ENCODE measurements around the gene SLC4A7.

Gene SLC4A7

GRCh38 chr3:27511724-27512422, 27.7 kb upstream of the SLC4A7 start:
- TF ChIP-seq YY1 (IDR thresholded peaks at IDR 0.05; ENCODE audit: low read depth) (no peak), RAD21 (IDR thresholded peaks at IDR 0.05; ENCODE audit: low read depth) (no peak; the same call in 1 of the 2 replicates), EP300 (IDR thresholded peaks at IDR 0.05; ENCODE audit: borderline replicate concordance) (no peak; the same call in 1 of the 2 replicates), ZBTB7A (IDR thresholded peaks at IDR 0.05; ENCODE audit: low read depth) (no peak), FOXM1 (IDR thresholded peaks at IDR 0.05; ENCODE audit: borderline replicate concordance, low read depth) (no peak), CREB1 (IDR thresholded peaks at IDR 0.05; ENCODE audit: low read depth) (no peak), NFIC (IDR thresholded peaks at IDR 0.05) (no peak), CEBPB (IDR thresholded peaks at IDR 0.05) (no peak), TCF12 (IDR thresholded peaks at IDR 0.05; ENCODE audit: low read depth) (no peak), TEAD4 (IDR thresholded peaks at IDR 0.05) (no peak), TAF1 (IDR thresholded peaks at IDR 0.05; ENCODE audit: low read depth) (no peak)
- TF ChIP-seq, protein P1, sequence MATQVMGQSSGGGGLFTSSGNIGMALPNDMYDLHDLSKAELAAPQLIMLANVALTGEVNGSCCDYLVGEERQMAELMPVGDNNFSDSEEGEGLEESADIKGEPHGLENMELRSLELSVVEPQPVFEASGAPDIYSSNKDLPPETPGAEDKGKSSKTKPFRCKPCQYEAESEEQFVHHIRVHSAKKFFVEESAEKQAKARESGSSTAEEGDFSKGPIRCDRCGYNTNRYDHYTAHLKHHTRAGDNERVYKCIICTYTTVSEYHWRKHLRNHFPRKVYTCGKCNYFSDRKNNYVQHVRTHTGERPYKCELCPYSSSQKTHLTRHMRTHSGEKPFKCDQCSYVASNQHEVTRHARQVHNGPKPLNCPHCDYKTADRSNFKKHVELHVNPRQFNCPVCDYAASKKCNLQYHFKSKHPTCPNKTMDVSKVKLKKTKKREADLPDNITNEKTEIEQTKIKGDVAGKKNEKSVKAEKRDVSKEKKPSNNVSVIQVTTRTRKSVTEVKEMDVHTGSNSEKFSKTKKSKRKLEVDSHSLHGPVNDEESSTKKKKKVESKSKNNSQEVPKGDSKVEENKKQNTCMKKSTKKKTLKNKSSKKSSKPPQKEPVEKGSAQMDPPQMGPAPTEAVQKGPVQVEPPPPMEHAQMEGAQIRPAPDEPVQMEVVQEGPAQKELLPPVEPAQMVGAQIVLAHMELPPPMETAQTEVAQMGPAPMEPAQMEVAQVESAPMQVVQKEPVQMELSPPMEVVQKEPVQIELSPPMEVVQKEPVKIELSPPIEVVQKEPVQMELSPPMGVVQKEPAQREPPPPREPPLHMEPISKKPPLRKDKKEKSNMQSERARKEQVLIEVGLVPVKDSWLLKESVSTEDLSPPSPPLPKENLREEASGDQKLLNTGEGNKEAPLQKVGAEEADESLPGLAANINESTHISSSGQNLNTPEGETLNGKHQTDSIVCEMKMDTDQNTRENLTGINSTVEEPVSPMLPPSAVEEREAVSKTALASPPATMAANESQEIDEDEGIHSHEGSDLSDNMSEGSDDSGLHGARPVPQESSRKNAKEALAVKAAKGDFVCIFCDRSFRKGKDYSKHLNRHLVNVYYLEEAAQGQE (IDR thresholded peaks at IDR 0.05; ENCODE audit: low read depth): no peak
- TF ChIP-seq, protein P2, sequence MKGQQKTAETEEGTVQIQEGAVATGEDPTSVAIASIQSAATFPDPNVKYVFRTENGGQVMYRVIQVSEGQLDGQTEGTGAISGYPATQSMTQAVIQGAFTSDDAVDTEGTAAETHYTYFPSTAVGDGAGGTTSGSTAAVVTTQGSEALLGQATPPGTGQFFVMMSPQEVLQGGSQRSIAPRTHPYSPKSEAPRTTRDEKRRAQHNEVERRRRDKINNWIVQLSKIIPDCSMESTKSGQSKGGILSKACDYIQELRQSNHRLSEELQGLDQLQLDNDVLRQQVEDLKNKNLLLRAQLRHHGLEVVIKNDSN (IDR thresholded peaks at IDR 0.05): no peak

DNA sequence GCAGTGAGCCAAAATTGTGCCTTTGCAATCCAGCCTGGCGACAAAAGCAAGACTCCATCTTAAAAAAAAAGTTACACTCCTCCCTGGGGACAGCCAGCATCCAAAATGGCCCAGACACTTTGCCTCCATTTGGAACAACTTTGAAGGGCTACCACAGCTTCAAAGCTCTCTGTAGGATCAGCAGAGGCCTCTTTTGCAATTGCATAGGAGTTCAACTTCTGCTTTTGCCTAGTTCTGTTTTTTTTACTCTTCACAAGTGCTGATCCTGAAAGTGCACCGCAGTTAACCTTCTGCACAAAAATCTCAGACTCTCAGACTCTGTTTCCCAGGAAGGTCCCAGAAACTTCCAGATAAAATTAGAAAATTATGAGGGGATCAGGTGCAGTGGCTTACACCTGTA, 25.2 kb upstream of the SLC4A7 start:
- TF ChIP-seq RAD21 (IDR thresholded peaks at IDR 0.05; ENCODE audit: low read depth): no peak
- TF ChIP-seq EGR1 (IDR thresholded peaks at IDR 0.05): no peak
- TF ChIP-seq, protein P2 (IDR thresholded peaks at IDR 0.05): no peak
- no peak for TF ChIP-seq TCF12 (IDR thresholded peaks at IDR 0.05; ENCODE audit: low read depth)
- TF ChIP-seq, protein P1 (IDR thresholded peaks at IDR 0.05; ENCODE audit: low read depth): no peak
- TF ChIP-seq FOXM1 (IDR thresholded peaks at IDR 0.05; ENCODE audit: borderline replicate concordance, low read depth): no peak
- no peak for TF ChIP-seq TEAD4 (IDR thresholded peaks at IDR 0.05)
- TF ChIP-seq ZBTB7A (IDR thresholded peaks at IDR 0.05; ENCODE audit: low read depth): no peak
- no peak for TF ChIP-seq YY1 (IDR thresholded peaks at IDR 0.05; ENCODE audit: low read depth)
- TF ChIP-seq NFIC (IDR thresholded peaks at IDR 0.05): no peak
- TF ChIP-seq CEBPB (IDR thresholded peaks at IDR 0.05): no peak
- no peak for TF ChIP-seq EP300 (IDR thresholded peaks at IDR 0.05; ENCODE audit: borderline replicate concordance)
- no peak for TF ChIP-seq CREB1 (IDR thresholded peaks at IDR 0.05; ENCODE audit: low read depth)
- TF ChIP-seq, protein P3, sequence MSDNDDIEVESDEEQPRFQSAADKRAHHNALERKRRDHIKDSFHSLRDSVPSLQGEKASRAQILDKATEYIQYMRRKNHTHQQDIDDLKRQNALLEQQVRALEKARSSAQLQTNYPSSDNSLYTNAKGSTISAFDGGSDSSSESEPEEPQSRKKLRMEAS (IDR thresholded peaks at IDR 0.05): no peak

DNA sequence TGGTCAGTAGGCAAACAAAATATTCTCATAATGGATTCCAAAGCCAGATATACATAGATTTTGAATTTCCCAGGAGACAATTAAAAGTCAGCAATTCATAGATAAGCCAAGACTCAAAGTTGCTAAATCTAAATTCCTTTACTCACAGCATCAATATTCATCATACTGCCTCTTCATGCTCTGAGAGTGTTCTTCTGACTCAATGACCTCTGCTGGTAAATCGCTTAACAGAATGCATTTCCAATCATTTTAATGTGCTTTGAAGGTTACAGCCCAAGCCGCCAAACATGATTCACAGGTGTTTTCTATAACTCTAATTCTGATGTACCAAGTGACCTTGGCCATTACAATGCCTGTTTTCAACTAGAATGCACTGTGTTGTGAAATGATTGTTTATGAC, 24.2 kb upstream of the SLC4A7 start:
- TF ChIP-seq NFIC (IDR thresholded peaks at IDR 0.05) (no peak), TAF1 (IDR thresholded peaks at IDR 0.05; ENCODE audit: low read depth) (no peak), TCF12 (IDR thresholded peaks at IDR 0.05; ENCODE audit: low read depth) (no peak), ZBTB7A (IDR thresholded peaks at IDR 0.05; ENCODE audit: low read depth) (no peak), CEBPB (IDR thresholded peaks at IDR 0.05) (no peak), RAD21 (IDR thresholded peaks at IDR 0.05; ENCODE audit: low read depth) (no peak), FOXM1 (IDR thresholded peaks at IDR 0.05; ENCODE audit: borderline replicate concordance, low read depth) (no peak), EP300 (IDR thresholded peaks at IDR 0.05; ENCODE audit: borderline replicate concordance) (no peak)
- TF ChIP-seq, protein P3 (IDR thresholded peaks at IDR 0.05): no peak
- TF ChIP-seq, protein P1 (IDR thresholded peaks at IDR 0.05; ENCODE audit: low read depth): no peak

Measured in Ishikawa (cell line).